ENCODE results near the gene PRSS23. TPM values are rescaled to one million over a fixed set of nuclear protein-coding genes. Genes with fewer than 3 reads are reported as not detected.

The PRSS23 gene
- polyA plus RNA-seq, 1 donor from 2014 or later, result 3.6 TPM

- Histone ChIP-seq H3K9me2 (ENCODE audit: insufficient read depth, low read length) (no peaks in the 10 kb centered on the region), H3K27me3 (ENCODE audit: insufficient read depth, low read depth, low read length) (no peaks in the 10 kb centered on the region), H3K4me2 (ENCODE audit: low read length) (no peak overlapping the region), H2AFZ (ENCODE audit: low read depth, low read length) (no peak overlapping the region), H3K9me3 (ENCODE audit: low read length) (no peaks in the 10 kb centered on the region), H3K9ac (ENCODE audit: low read length) (no peak overlapping the region), H4K20me1 (ENCODE audit: insufficient read depth) (no peaks in the 10 kb centered on the region), H3K79me2 (replicated peaks; ENCODE audit: insufficient read depth, low read length) (no peaks in the 10 kb centered on the region), H3K36me3 (ENCODE audit: insufficient read depth, low read length) (no peaks in the 10 kb centered on the region), H3K27ac (ENCODE audit: low read length) (no peak overlapping the region), H3F3A (ENCODE audit: insufficient read depth, low read length, poor library complexity, severe bottlenecking) (no peaks in the 10 kb centered on the region), H3K4me3 (ENCODE audit: low read length) (no peak overlapping the region)
- TF ChIP-seq POLR2AphosphoS5 (IDR thresholded peaks at IDR 0.05) (no peak), MXI1 (conservative IDR thresholded peaks at IDR 0.05; ENCODE audit: poor library complexity, severe bottlenecking) (no peak), EZH2 (IDR thresholded peaks at IDR 0.05; ENCODE audit: borderline replicate concordance, insufficient read depth, low read length, poor library complexity, severe bottlenecking) (no peak), SMC3 (conservative IDR thresholded peaks at IDR 0.05; ENCODE audit: poor library complexity) (no peak), EP300 (conservative IDR thresholded peaks at IDR 0.05; ENCODE audit: poor library complexity, severe bottlenecking) (no peak)
Observed at GRCh38 chr11:86795949-86796348, 4.4 kb upstream of the PRSS23 start.

GRCh38 chr11:86797133-86797532, 3.2 kb upstream of the PRSS23 start:
- H3K27ac ChIP-seq (ENCODE audit: low read length), result no peak overlapping the region
- H3K27me3 ChIP-seq (ENCODE audit: insufficient read depth, low read depth, low read length), result no peaks in the 10 kb centered on the region
- no peaks in the 10 kb centered on the region for H3F3A ChIP-seq (ENCODE audit: insufficient read depth, low read length, poor library complexity, severe bottlenecking)
- H2AFZ ChIP-seq (ENCODE audit: low read depth, low read length), result no peak overlapping the region
- no peak overlapping the region for H3K4me3 ChIP-seq (ENCODE audit: low read length)
- TF ChIP-seq SMC3 (conservative IDR thresholded peaks at IDR 0.05; ENCODE audit: poor library complexity) (no peak), EZH2 (IDR thresholded peaks at IDR 0.05; ENCODE audit: borderline replicate concordance, insufficient read depth, low read length, poor library complexity, severe bottlenecking) (no peak)
- no peak overlapping the region for H3K9ac ChIP-seq (ENCODE audit: low read length)
- no peaks in the 10 kb centered on the region for H3K36me3 ChIP-seq (ENCODE audit: insufficient read depth, low read length)
- peaks cover 9% of the 10 kb centered on the region for H3K79me2 ChIP-seq (replicated peaks; ENCODE audit: insufficient read depth, low read length)
- no peaks in the 10 kb centered on the region for H3K9me3 ChIP-seq (ENCODE audit: low read length)
- H4K20me1 ChIP-seq (ENCODE audit: insufficient read depth), result no peaks in the 10 kb centered on the region
- no peak overlapping the region for H3K4me2 ChIP-seq (ENCODE audit: low read length)
- H3K9me2 ChIP-seq (ENCODE audit: insufficient read depth, low read length), result no peaks in the 10 kb centered on the region

- Histone ChIP-seq H3K79me2 (replicated peaks; ENCODE audit: insufficient read depth, low read length) (peaks cover 28% of the 10 kb centered on the region), H3F3A (ENCODE audit: insufficient read depth, low read length, poor library complexity, severe bottlenecking) (no peaks in the 10 kb centered on the region), H3K4me3 (ENCODE audit: low read length) (no peak overlapping the region), H3K9ac (ENCODE audit: low read length) (no peak overlapping the region), H3K9me3 (ENCODE audit: low read length) (no peaks in the 10 kb centered on the region), H3K27ac (ENCODE audit: low read length) (no peak overlapping the region), H3K4me2 (ENCODE audit: low read length) (no peak overlapping the region), H4K20me1 (ENCODE audit: insufficient read depth) (no peaks in the 10 kb centered on the region), H3K9me2 (ENCODE audit: insufficient read depth, low read length) (no peaks in the 10 kb centered on the region), H3K36me3 (ENCODE audit: insufficient read depth, low read length) (no peaks in the 10 kb centered on the region), H2AFZ (ENCODE audit: low read depth, low read length) (no peak overlapping the region), H3K27me3 (ENCODE audit: insufficient read depth, low read depth, low read length) (no peaks in the 10 kb centered on the region)
- TF ChIP-seq CTCF (IDR thresholded peaks at IDR 0.05; ENCODE audit: poor library complexity, severe bottlenecking) (no peak), RAD21 (conservative IDR thresholded peaks at IDR 0.05) (no peak), EZH2 (IDR thresholded peaks at IDR 0.05; ENCODE audit: borderline replicate concordance, insufficient read depth, low read length, poor library complexity, severe bottlenecking) (no peak), POLR2AphosphoS5 (IDR thresholded peaks at IDR 0.05) (no peak), MXI1 (conservative IDR thresholded peaks at IDR 0.05; ENCODE audit: poor library complexity, severe bottlenecking) (no peak), EP300 (conservative IDR thresholded peaks at IDR 0.05; ENCODE audit: poor library complexity, severe bottlenecking) (no peak), SMC3 (conservative IDR thresholded peaks at IDR 0.05; ENCODE audit: poor library complexity) (no peak), REST (IDR thresholded peaks at IDR 0.05; ENCODE audit: borderline replicate concordance) (no peak), TAF1 (IDR thresholded peaks at IDR 0.05; ENCODE audit: low read depth) (no peak)
Observed at GRCh38 chr11:86798988-86799387, 1.4 kb upstream of the PRSS23 start.

Measured in neural cell (in vitro differentiated cells).